NCI-H2081 treated with DMSO at 0.1 percent for 48 hours (cell line): ENCODE data around the gene EML1.
"Not testable (repeated sequence)": the region's sequence is repeated elsewhere in the genome, so short reads cannot be mapped to it uniquely, and the experiment has no call there.

Experiments
- DNase-seq: peaks from one replicate; lab custom pipeline; 2025; lab: John Stamatoyannopoulos, UW

EML1 gene

DNA sequence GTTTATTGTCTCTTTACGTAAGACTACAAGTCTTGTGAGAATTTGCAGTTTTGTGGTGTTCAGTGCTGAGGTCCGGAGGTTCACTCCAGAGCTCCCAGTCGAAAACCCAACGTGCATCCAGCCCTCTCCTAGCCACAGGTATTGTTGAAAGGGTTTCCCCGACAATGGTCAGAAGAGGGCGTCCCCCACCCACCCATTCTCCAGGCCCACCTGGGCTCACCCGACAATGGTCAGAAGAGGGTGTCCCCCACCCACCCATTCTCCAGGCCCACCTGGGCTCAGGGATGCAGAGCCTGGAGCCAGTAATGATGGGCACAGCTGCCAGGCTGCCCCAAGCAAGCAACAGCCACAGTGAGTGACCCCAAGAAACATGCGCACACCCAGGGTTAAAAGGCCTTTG, 145.2 kb downstream of the EML1 start:
- no peak for DNase-seq

DNA sequence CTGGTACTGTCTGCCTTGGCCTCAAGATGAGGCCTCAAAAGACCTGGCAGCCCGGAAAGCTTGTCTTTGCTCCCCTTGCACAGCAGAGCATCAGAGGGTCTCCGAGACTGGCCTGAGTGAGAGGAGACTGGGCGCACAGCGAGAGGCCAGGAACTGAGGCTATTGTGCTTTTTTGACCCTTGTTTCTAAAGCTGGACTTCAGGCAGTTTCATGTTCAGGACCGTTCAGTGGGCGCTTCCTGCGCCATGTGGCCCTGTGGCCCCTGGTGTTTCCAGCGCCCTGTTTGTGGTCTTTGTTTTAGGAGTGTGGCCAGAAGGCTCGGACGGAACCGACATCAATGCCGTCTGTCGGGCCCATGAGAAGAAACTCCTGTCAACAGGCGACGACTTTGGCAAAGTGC, 145.7 kb downstream of the EML1 start:
- DNase-seq, result no peak

DNA sequence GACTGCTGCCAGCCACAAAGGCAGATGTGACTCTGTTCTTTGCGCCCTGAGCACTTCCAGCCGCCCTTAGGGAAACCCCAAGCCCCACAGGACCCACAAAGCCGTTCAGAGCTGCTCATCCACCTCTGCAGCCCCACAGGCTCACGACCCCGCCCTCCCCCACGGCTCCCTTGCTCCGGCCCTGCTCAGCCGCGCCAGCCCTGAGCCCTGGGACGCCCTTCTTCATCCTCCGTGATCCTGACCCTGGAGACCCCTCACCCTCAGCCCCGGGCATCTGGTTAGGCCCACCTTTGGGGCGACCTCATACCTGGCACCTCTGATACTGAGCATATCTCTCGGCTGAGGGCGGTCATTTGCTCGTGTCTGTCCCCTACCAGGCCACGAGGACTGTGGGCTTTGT, 146.2 kb downstream of the EML1 start:
- DNase-seq, result no peak

- no peak for DNase-seq
Observed at GRCh38 chr14:99940064-99940463, 146.9 kb downstream of the EML1 start.

DNA sequence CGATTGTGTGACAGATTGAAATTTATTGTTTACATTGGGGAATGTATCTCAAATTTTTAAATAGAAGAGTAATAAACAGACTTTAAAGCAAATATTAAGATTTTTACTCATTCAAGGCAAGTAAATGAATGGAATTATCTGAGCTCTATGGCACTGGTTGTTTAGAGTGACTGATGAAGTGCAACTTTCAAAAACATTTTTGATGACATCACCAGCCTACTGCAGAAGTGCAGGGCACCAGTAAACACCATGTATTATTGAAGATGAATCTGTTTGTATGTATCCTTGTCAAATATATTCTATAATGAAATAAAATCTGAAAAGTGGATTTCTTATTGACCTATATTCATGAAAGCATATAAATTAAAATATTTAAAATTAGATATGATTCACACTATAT, 148.0 kb downstream of the EML1 start:
- no peak for DNase-seq

DNA sequence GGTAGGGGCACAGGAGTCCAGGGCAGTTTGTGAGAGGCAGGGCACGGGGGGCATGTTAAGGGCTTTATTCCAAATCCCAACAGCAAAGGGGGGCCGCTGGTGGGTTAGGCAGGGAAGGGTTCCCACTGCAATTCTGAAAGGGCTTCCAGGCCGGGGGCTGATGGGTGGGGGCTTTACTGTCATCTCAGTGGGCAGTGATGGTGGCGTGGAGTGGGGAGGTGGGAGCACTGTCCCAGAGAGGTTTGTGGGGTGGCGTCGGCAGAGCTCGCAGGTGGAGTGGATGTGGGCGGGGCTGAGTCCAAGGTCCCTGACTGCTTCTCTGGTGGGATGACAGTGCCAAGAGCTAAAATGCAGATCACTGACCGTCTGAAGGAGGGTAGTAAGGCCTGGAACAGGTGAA, 150.4 kb downstream of the EML1 start:
- DNase-seq, result no peak

- DNase-seq, result no peak
Observed at GRCh38 chr14:99944241-99944651, 151.0 kb downstream of the EML1 start.

DNA sequence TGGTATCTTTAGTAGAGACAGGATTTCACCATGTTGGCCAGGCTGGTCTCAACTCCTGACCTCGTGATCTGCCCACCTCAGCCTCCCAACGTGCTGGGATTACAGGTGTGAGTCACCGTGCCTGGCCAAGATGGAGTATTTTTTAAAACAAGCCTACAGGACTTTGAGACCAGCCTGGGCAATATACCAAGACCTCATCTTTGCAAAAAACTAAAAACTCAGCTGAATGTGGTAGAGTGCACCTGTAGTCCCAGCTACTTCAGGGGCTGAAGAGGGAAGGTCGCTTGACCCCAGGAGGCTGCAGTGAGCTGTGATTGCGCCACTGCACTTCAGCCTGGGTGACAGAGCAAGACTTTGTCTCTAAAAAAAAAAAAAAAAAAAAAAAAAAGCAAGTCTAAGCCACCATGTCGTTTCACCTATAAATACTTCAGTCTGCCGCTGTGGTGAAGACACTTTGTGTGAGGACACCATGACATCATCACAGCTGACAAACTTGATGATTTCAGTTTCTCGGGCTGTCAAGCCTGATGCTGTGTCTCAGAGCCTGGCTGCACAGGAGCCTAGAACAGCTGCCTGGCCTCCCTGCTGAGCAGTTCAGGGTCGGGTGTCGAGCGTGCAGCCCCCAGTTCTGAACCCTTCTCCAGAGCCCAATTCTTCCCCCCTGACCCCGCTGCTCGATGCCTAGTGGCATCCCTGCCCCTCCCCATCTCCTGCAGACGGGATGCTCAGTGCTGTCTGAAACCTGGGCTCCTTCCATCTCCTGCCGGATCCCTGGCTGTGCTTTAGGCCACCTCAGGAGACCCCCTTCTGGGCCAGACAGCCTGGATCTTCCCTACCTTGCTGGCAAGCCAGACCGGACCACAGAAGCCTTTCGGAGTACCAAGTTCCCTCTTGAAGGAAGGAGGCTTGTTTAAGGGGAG, 152.8 kb downstream of the EML1 start:
- DNase-seq, result no peak

- no peak for DNase-seq
Observed at GRCh38 chr14:99946652-99947489, 153.7 kb downstream of the EML1 start.

- no peak for DNase-seq
Observed at GRCh38 chr14:99947695-99948094, 154.5 kb downstream of the EML1 start.

- DNase-seq, result not testable (repeated sequence)
Observed at GRCh38 chr14:99949011-99949732, 156.0 kb downstream of the EML1 start.

DNA sequence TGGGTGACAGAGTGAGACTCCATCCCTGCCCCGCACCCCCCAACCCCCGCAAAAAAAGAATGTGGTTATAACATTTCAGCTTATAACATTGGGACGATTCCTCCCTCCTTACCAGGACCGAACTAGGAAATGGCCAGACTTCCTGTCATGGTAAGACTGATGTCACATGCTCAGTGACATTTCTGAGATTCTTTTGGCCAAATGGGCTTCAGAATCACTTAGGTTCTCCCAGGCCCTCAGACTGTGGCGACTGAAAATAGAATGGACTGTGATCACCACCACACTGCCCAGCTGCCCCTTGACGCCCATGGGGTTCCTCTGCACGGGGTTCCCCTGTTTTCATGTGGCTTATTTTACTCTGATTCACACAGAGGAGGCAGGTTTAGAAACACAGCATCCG, 157.0 kb downstream of the EML1 start:
- DNase-seq, result no peak

- no peak for DNase-seq
Observed at GRCh38 chr14:99951085-99951484, 157.9 kb downstream of the EML1 start.

DNA sequence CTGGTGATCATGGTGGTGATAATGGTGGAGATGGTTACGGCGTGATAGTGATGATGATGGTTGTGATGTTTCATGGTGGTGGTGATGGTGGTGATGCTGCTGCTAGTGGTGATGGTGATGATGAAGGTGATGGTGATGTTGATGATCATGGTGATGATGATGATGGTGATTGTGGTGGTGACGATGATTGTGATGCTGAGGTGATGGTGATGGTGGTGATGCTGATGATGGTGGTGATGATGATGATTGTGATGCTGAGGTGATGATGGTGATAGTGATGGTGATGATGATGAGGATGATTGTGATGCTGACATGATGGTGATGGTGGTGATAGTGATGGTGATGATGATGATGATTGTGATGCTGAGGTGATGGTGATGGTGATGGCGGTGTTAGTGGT, 158.8 kb downstream of the EML1 start:
- no peak for DNase-seq

GRCh38 chr14:99952453-99952852, 159.2 kb downstream of the EML1 start:
- DNase-seq, result no peak

GRCh38 chr14:99955826-99956455, 162.7 kb downstream of the EML1 start:
- DNase-seq, result no peak

- no peak for DNase-seq
Observed at GRCh38 chr14:99958380-99958779, 165.2 kb downstream of the EML1 start.

- no peak for DNase-seq
Observed at GRCh38 chr14:99961826-99962518, 168.8 kb downstream of the EML1 start.

GRCh38 chr14:99964979-99965378, 171.8 kb downstream of the EML1 start:
- DNase-seq, result no peak

DNA sequence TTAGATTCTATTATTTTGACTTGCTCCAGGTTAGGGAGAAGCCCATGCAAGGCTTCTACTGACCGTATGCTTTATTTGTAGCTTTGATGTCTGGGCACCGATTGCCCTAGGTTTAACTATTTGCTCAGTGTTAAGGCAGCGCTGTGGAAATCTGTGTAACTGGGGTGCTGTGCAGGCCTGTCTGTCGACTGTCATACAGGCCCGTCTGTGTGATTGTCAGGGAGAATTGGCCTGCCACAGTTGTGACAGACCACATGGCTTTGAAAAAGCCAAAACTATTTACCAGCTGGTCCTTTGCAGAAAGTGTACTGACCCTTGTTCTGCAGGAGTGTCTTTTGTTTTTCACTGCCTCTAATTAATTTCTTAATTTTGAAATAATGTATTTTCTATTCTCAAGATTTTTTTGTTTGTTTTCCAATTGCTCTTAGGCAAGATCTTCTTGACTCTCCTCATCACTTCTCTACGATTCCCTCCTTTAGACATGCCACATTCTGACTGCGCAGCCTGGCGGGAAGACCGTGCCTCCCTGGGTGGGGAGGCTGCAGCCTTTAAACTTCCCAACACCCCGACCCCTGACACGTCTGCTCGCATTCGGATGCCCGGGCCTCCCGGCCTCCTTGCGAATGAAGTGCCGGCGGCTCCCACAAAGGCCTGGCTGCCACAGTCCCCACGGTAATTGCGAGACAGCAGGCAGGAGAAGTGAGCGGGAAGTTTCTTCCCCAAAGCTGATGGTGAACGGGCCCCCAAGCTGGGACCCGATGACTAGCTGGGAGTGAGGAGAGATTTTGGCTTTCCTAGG, 173.0 kb downstream of the EML1 start:
- no peak for DNase-seq
